Breast epithelium (tissue), 3 donors: ENCODE measurements around the gene OSCP1.

ENCODE experiments used
- CTCF ChIP-seq, 3 donors: fragments of 450-650 bp; IDR thresholded peaks; one replicate each; pipeline ENCODE4 v1.5.1; 2016 to 2017; ENCODE audit warnings: antibody characterized with exemption in 3 of 3, mild to moderate bottlenecking in 3 of 3, moderate library complexity in 3 of 3
- POLR2A ChIP-seq: fragments of 450-650 bp; IDR thresholded peaks from one replicate; pipeline ENCODE4 v1.6.1; 2016; ENCODE audit warnings: antibody characterized with exemption, mild to moderate bottlenecking, moderate library complexity
- POLR2AphosphoS5 ChIP-seq, 3 donors: sonication (generic); formaldehyde crosslinking; IDR thresholded peaks; one replicate each; pipeline ENCODE4 v1.6.1; 2017; ENCODE audit warnings: antibody characterized with exemption in 3 of 3

DNA sequence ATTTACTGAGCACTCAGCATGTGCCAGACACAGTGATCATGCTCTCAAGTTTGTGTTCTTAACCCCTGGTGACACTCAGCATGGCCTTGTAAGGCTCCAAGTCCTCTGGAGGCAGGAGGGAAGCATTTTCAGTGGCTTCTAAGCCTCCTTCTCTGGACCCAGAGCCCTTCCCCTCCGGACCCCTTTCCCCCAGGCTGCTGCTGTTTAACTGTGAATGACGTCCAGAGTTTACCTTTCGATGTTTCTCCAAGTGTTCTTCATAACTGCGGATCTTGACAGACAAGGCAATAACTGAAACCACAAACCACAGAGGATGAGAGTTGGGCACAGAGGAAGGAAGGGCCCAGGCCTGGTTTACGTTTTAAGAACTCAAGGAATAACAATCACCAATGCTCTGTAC lies 7.4 kb upstream of the OSCP1 start:
- TF ChIP-seq CTCF (IDR thresholded peaks at IDR 0.05) (no peak), POLR2AphosphoS5 (IDR thresholded peaks at IDR 0.05) (no peak), POLR2A (no peak)
